ENCODE data around the gene ZNF862. TPM values are rescaled to one million over a fixed set of nuclear protein-coding genes. Genes with fewer than 3 reads are reported as not detected.

The ZNF862 gene
- total RNA-seq (2022; extraction: Qiagen RNA extraction) = 2.3 to 3.4 TPM (median 2.7 TPM) in 5 replicates

DNA sequence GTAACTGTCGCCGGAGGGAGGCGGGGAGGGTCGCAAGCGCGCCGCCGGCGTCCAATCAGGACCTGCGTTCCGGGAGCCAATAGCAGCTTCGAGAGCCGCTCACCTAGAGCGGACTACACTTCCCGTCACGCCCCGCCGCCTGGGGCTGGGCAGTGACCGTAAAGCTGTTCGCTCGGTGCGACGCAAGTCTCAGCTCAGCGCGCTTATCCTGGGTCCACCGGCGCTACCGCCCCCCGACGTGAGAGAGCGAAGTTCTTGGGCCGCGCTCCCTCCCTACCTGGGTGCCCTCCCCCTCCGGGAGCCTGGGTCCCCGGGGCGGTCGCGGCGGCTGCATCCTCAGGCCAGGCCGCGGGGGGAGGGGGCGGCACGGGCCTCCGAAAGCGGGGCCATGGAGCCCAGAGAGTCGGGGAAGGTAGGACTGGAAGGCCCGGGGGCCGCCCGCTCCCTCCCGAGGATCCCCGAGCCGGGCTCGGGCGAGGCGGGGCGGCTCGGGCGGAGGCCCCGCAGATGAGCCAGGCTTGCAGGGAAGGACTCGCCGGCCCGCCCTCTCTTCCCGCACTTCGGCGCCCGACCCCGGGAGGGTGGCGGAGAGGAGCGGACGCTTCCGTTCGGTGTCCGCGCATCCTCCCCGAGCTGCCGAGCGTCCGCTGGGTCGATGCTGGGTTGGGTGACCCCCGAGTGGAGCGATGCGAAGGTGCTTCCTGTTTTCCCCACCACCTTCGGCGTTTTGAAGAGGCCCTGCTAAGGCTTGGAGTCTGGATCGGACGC, at the start of gene ZNF862:
ZNF862 (plus strand) TSS at position 152 of the 768 bp plus-strand sequence; CDS start at position 389, 237 bp downstream.

DNA sequence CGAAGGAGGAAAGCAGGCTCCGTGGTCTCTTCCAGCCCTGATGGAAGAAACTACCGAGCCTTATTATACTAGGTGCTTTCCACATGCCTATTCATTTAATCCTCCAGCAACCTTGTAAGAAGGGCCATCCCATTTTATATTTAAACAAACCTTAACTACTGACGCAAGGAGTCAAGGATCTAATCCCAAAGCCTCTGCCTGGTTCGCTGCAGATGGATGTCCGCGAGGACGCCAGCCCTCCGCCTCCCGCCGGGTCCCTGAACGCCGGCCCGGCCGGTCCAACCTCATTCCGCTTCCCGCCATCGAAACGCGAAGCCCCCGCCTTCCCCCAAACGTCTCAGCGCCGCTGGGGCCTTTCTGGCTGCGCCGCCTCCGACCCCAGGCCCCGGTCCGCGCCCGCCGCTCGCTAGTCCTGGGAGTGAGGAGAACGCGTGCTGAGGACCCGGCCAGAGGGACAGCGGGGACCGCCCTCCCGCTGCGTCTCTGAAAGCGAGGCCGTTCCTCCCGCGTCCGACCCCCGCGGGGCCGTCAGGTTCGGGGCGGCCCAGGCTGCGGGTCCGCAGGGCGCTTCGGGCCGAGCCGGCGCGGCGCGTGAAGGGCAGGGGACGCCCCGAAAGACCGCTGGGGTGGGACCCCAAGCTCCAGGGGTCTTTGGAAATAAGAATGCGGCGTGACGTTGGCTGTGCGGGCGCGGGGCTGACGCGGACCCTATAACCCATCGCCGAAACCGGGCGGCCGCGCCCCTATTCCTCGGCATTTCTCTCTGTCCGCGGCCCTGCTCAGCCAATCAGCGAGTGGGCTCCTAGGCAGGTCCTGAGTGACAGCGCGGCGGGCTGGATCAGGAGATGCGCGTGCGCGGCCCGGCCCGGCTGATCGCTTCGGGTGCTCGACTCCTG, 35.1 kb downstream of the ZNF862 start, which contains the start of gene ATP6V0E2:
ATP6V0E2 (plus strand) TSS at position 896 of the 896 bp plus-strand sequence. CDS start 97 bp downstream, outside the sequence.

Other genes with a start within 250 kb of the ZNF862 start
- 1.0 to 1.5 TPM (median 1.3 TPM) in 5 replicates for gene ZNF467, start 64.8 kb upstream of the ZNF862 start, total RNA-seq (2022; extraction: Qiagen RNA extraction)
- 54.5 to 61.2 TPM (median 58.8 TPM) in 5 replicates for gene ATP6V0E2, start 35.6 kb downstream of the ZNF862 start, total RNA-seq (2022; extraction: Qiagen RNA extraction)

Measured in A549 treated with Hydrocortisone at 1 μM for 4 hours (cell line).